OCI-LY3 (cell line): ENCODE measurements around the gene PKNOX1.
"Not testable (repeated sequence)": the region's sequence is repeated elsewhere in the genome, so short reads cannot be mapped to it uniquely, and the experiment has no call there.

Source experiments
- H2AFZ ChIP-seq: fragments of 200-600, 300-600 bp; shearing (Covaris generic); 2 replicates; pipeline ENCODE4 v1.6.0; 2014; ENCODE audit warnings: antibody characterized with exemption, low read depth, low read length
- H3K27ac ChIP-seq: fragments of 200-600, 300-600 bp; sonication (generic); 2 replicates; pipeline ENCODE4 v1.5.1; 2014; ENCODE audit warnings: mild to moderate bottlenecking, low read length, moderate library complexity, mixed read lengths
- H3K27me3 ChIP-seq: fragments of 200-600, 300-600 bp; sonication (generic); 2 replicates; pipeline ENCODE4 v1.6.1; 2014; ENCODE audit warnings: low read depth, low read length, mixed read lengths
- H3K36me3 ChIP-seq: fragments of 200-600, 300-600 bp; sonication (generic); replicated peaks from 2 replicates; pipeline ENCODE3; 2014; ENCODE audit warnings: low read depth, low read length, mixed read lengths
- H3K4me1 ChIP-seq: fragments of 300-600, 200-600 bp; sonication (generic); 2 replicates; pipeline ENCODE4 v1.6.1; 2014; ENCODE audit warnings: low read length, mixed read lengths
- H3K4me2 ChIP-seq: fragments of 200-600, 300-600 bp; sonication (generic); 2 replicates; pipeline ENCODE4 v1.6.1; 2014; ENCODE audit warnings: low read length, mixed read lengths
- H3K4me3 ChIP-seq: fragments of 300-600, 200-600 bp; sonication (generic); 2 replicates; pipeline ENCODE4 v1.5.1; 2014; ENCODE audit warnings: antibody characterized with exemption, mild to moderate bottlenecking, low read length, moderate library complexity
- H3K79me2 ChIP-seq: fragments of 300-600, 200-600 bp; shearing (Covaris generic); 2 replicates; pipeline ENCODE4 v1.6.1; 2014; ENCODE audit warnings: mild to moderate bottlenecking, low read length, mixed read lengths
- H3K9ac ChIP-seq: fragments of 300-600, 200-600 bp; shearing (Covaris generic); 2 replicates; pipeline ENCODE4 v1.6.0; 2014; ENCODE audit warnings: mild to moderate bottlenecking, low read length, moderate library complexity
- H3K9me3 ChIP-seq: fragments of 200-600, 300-600 bp; shearing (Covaris generic); 2 replicates; pipeline ENCODE4 v1.6.1; 2014; ENCODE audit warnings: low read length, mixed read lengths; ENCODE audit not compliant: insufficient read depth
- H4K20me1 ChIP-seq: fragments of 200-600, 300-600 bp; sonication (generic); 2 replicates; pipeline ENCODE4 v1.6.1; 2016; ENCODE audit warnings: low read length, mixed read lengths; ENCODE audit not compliant: insufficient read depth
- CTCF ChIP-seq: fragments of 200-600, 300-600 bp; sonication (generic); IDR thresholded peaks from 2 replicates; pipeline ENCODE4 v1.5.1; 2014; ENCODE audit warnings: antibody characterized with exemption, low read length, low read depth
- EZH2phosphoT487 ChIP-seq: fragments of 200-600 bp; shearing (Covaris generic); IDR thresholded peaks from 2 replicates; pipeline ENCODE4 v1.6.1; 2018; ENCODE audit warnings: antibody characterized with exemption, mixed run types, low read depth

The PKNOX1 gene

GRCh38 chr21:42937960-42938605 is 36.3 kb upstream of the PKNOX1 start:
- Histone ChIP-seq H4K20me1 (no peaks in the 10 kb centered on the region), H3K4me2 (no peak overlapping the region), H3K27me3 (no peaks in the 10 kb centered on the region), H3K4me3 (no peak overlapping the region), H3K9ac (no peak overlapping the region), H3K27ac (no peak overlapping the region), H3K36me3 (no peaks in the 10 kb centered on the region), H2AFZ (no peak overlapping the region), H3K9me3 (no peaks in the 10 kb centered on the region), H3K4me1 (peaks cover 9% of the 10 kb centered on the region), H3K79me2 (no peaks in the 10 kb centered on the region)
- no peak for TF ChIP-seq EZH2phosphoT487
- TF ChIP-seq CTCF, result no peak

GRCh38 chr21:42938606-42938995 is 35.8 kb upstream of the PKNOX1 start:
- H3K9ac ChIP-seq, H2AFZ ChIP-seq, H3K4me3 ChIP-seq, H4K20me1 ChIP-seq, H3K79me2 ChIP-seq, H3K36me3 ChIP-seq, H3K9me3 ChIP-seq, H3K27me3 ChIP-seq, H3K4me1 ChIP-seq, H3K27ac ChIP-seq, H3K4me2 ChIP-seq: not testable (repeated sequence)

GRCh38 chr21:42939582-42940413 is 34.6 kb upstream of the PKNOX1 start:
- Histone ChIP-seq H3K36me3 (no peaks in the 10 kb centered on the region), H3K27ac (no peak overlapping the region), H3K27me3 (no peaks in the 10 kb centered on the region), H3K9me3 (no peaks in the 10 kb centered on the region), H3K4me2 (no peak overlapping the region), H3K4me3 (no peak overlapping the region), H4K20me1 (no peaks in the 10 kb centered on the region), H3K9ac (no peak overlapping the region), H2AFZ (no peak overlapping the region), H3K79me2 (no peaks in the 10 kb centered on the region), H3K4me1 (peaks cover 9% of the 10 kb centered on the region)
- no peak for TF ChIP-seq EZH2phosphoT487
- no peak for TF ChIP-seq CTCF

- H3K4me1 ChIP-seq, result peaks cover 9% of the 10 kb centered on the region
- no peaks in the 10 kb centered on the region for H4K20me1 ChIP-seq
- no peaks in the 10 kb centered on the region for H3K27me3 ChIP-seq
- no peak overlapping the region for H3K4me3 ChIP-seq
- H3K36me3 ChIP-seq, result no peaks in the 10 kb centered on the region
- no peaks in the 10 kb centered on the region for H3K79me2 ChIP-seq
- no peak overlapping the region for H3K9ac ChIP-seq
- no peaks in the 10 kb centered on the region for H3K9me3 ChIP-seq
- H3K27ac ChIP-seq, result no peak overlapping the region
- H2AFZ ChIP-seq, result no peak overlapping the region
- TF ChIP-seq EZH2phosphoT487 (no peak), CTCF (no peak)
- H3K4me2 ChIP-seq, result no peak overlapping the region
Observed at GRCh38 chr21:42941696-42942085, 32.7 kb upstream of the PKNOX1 start.
